GM23338 (cell line): ENCODE data around the gene C1orf141.

Experiments used
- CREB1 ChIP-seq: fragments of 250-450 bp; sonication (Bioruptor Pico); IDR thresholded peaks from 2 replicates; pipeline ENCODE4 v1.5.0; 2020; ENCODE audit warnings: low read depth, mild to moderate bottlenecking, moderate library complexity
- CTCF ChIP-seq, 2 experiments: fragments of 200-600 bp in 1 of 2; sonication (generic) in 1 of 2; conservative IDR thresholded peaks; 2 replicates each; pipeline versions ENCODE4 v1.5.1 to v1.6.1; 2016 to 2017; ENCODE audit warnings: antibody characterized with exemption in 2 of 2, low read depth in 2 of 2, mild to moderate bottlenecking in 2 of 2, moderate library complexity in 1 of 2
- ETS1 ChIP-seq: IDR thresholded peaks from 2 replicates; pipeline ENCODE4 v1.6.1; 2016; ENCODE audit warnings: antibody characterized with exemption
- EZH2 ChIP-seq: fragments of 200-600 bp; sonication (generic); IDR thresholded peaks from one replicate; pipeline ENCODE4 v1.8.0; 2017; ENCODE audit warnings: antibody characterized with exemption, mild to moderate bottlenecking, low read depth; ENCODE audit not compliant: unreplicated experiment
- EZH2phosphoT487 ChIP-seq: fragments of 200-600 bp; sonication (generic); IDR thresholded peaks from one replicate; pipeline ENCODE4 v1.8.1; 2018; ENCODE audit warnings: antibody characterized with exemption; ENCODE audit not compliant: unreplicated experiment
- JUNB ChIP-seq: IDR thresholded peaks from one replicate; pipeline ENCODE4 v1.6.1; 2016; ENCODE audit warnings: antibody characterized with exemption; ENCODE audit not compliant: unreplicated experiment
- NANOG ChIP-seq: IDR thresholded peaks from 2 replicates; pipeline ENCODE4 v1.6.1; 2016; ENCODE audit warnings: antibody characterized with exemption, borderline replicate concordance
- POLR2AphosphoS5 ChIP-seq: IDR thresholded peaks from 2 replicates; pipeline ENCODE4 v1.6.1; 2016; ENCODE audit warnings: antibody characterized with exemption, low read depth
- ZNF114 ChIP-seq: fragments of 250-450 bp; sonication (Bioruptor Pico); IDR thresholded peaks from 2 replicates; pipeline ENCODE4 v1.5.0; 2020; ENCODE audit warnings: mild to moderate bottlenecking, moderate library complexity
- ZNF331 ChIP-seq: fragments of 250-450 bp; sonication (Bioruptor Pico); IDR thresholded peaks from 2 replicates; pipeline ENCODE4 v1.5.0; 2020; ENCODE audit warnings: low read depth, mild to moderate bottlenecking, moderate library complexity
- TF ChIP-seq, protein P1 (sequence below): IDR thresholded peaks from one replicate; pipeline ENCODE4 v1.6.1; 2018; ENCODE audit warnings: antibody characterized with exemption; ENCODE audit not compliant: unreplicated experiment
- TF ChIP-seq, protein P2 (sequence below): fragments of 250-450 bp; sonication (Bioruptor Pico); IDR thresholded peaks from 2 replicates; pipeline ENCODE4 v1.5.0; 2020; ENCODE audit warnings: mild to moderate bottlenecking, moderate library complexity

DNA sequence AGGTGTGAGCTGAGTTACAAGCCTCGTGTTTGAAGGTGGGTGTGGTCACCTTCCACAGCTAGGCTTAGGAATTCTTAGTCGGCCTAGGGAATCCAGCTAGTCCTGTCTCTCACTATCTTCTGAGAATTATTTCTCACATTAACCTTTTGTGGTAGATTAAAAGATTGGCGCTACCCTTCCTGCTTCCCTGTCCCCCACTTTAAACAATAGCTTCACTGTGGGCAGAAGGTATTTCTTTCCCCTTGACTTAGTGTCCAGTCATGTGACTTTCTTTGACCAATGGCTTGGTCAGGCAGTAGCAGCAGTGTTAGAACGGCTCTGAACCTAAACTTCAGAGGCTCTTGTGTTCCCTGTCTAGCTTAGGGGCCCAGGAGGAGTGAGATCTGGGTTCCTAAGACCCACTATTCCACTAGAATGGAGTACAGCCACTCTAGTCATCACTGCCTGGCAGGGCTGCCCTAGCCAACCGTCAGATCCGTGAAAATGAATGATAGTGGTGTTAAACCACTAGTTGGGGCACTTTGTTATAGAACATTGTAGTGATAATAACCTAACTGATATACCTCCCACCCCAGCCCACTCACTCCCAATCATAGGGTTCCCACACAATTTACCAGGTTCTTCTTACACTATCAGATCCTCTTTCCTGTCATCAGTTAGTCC, 13.9 kb upstream of the C1orf141 start:
- TF ChIP-seq CTCF (conservative IDR thresholded peaks at IDR 0.05; ENCODE audit: low read depth in 2 of 2) (no peak), ZNF331 (CRISPR knock-in tag) (no peak), EZH2 (no peak), POLR2AphosphoS5 (no peak), EZH2phosphoT487 (no peak), NANOG (no peak), CREB1 (CRISPR knock-in tag) (no peak), JUNB (no peak), ETS1 (no peak), ZNF114 (CRISPR knock-in tag) (no peak)
- TF ChIP-seq, protein P1, sequence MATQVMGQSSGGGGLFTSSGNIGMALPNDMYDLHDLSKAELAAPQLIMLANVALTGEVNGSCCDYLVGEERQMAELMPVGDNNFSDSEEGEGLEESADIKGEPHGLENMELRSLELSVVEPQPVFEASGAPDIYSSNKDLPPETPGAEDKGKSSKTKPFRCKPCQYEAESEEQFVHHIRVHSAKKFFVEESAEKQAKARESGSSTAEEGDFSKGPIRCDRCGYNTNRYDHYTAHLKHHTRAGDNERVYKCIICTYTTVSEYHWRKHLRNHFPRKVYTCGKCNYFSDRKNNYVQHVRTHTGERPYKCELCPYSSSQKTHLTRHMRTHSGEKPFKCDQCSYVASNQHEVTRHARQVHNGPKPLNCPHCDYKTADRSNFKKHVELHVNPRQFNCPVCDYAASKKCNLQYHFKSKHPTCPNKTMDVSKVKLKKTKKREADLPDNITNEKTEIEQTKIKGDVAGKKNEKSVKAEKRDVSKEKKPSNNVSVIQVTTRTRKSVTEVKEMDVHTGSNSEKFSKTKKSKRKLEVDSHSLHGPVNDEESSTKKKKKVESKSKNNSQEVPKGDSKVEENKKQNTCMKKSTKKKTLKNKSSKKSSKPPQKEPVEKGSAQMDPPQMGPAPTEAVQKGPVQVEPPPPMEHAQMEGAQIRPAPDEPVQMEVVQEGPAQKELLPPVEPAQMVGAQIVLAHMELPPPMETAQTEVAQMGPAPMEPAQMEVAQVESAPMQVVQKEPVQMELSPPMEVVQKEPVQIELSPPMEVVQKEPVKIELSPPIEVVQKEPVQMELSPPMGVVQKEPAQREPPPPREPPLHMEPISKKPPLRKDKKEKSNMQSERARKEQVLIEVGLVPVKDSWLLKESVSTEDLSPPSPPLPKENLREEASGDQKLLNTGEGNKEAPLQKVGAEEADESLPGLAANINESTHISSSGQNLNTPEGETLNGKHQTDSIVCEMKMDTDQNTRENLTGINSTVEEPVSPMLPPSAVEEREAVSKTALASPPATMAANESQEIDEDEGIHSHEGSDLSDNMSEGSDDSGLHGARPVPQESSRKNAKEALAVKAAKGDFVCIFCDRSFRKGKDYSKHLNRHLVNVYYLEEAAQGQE, result no peak
- TF ChIP-seq, protein P2, sequence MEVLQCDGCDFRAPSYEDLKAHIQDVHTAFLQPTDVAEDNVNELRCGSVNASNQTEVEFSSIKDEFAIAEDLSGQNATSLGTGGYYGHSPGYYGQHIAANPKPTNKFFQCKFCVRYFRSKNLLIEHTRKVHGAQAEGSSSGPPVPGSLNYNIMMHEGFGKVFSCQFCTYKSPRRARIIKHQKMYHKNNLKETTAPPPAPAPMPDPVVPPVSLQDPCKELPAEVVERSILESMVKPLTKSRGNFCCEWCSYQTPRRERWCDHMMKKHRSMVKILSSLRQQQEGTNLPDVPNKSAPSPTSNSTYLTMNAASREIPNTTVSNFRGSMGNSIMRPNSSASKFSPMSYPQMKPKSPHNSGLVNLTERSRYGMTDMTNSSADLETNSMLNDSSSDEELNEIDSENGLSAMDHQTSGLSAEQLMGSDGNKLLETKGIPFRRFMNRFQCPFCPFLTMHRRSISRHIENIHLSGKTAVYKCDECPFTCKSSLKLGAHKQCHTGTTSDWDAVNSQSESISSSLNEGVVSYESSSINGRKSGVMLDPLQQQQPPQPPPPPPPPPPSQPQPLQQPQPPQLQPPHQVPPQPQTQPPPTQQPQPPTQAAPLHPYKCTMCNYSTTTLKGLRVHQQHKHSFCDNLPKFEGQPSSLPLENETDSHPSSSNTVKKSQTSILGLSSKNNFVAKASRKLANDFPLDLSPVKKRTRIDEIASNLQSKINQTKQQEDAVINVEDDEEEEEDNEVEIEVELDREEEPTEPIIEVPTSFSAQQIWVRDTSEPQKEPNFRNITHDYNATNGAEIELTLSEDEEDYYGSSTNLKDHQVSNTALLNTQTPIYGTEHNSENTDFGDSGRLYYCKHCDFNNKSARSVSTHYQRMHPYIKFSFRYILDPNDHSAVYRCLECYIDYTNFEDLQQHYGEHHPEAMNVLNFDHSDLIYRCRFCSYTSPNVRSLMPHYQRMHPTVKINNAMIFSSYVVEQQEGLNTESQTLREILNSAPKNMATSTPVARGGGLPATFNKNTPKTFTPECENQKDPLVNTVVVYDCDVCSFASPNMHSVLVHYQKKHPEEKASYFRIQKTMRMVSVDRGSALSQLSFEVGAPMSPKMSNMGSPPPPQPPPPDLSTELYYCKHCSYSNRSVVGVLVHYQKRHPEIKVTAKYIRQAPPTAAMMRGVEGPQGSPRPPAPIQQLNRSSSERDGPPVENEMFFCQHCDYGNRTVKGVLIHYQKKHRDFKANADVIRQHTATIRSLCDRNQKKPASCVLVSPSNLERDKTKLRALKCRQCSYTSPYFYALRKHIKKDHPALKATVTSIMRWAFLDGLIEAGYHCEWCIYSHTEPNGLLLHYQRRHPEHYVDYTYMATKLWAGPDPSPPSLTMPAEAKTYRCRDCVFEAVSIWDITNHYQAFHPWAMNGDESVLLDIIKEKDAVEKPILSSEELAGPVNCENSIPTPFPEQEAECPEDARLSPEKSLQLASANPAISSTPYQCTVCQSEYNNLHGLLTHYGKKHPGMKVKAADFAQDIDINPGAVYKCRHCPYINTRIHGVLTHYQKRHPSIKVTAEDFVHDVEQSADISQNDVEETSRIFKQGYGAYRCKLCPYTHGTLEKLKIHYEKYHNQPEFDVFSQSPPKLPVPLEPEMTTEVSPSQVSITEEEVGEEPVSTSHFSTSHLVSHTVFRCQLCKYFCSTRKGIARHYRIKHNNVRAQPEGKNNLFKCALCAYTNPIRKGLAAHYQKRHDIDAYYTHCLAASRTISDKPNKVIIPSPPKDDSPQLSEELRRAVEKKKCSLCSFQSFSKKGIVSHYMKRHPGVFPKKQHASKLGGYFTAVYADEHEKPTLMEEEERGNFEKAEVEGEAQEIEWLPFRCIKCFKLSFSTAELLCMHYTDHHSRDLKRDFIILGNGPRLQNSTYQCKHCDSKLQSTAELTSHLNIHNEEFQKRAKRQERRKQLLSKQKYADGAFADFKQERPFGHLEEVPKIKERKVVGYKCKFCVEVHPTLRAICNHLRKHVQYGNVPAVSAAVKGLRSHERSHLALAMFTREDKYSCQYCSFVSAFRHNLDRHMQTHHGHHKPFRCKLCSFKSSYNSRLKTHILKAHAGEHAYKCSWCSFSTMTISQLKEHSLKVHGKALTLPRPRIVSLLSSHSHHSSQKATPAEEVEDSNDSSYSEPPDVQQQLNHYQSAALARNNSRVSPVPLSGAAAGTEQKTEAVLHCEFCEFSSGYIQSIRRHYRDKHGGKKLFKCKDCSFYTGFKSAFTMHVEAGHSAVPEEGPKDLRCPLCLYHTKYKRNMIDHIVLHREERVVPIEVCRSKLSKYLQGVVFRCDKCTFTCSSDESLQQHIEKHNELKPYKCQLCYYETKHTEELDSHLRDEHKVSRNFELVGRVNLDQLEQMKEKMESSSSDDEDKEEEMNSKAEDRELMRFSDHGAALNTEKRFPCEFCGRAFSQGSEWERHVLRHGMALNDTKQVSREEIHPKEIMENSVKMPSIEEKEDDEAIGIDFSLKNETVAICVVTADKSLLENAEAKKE (CRISPR knock-in tag), result no peak
